SKM-1 (cell line): Measurements from ENCODE around the gene MIEF1.

ENCODE experiments used
- DNase-seq: peaks from one replicate; lab custom pipeline; 2025; ENCODE audit not compliant: unreplicated experiment; lab: John Stamatoyannopoulos, UW

The MIEF1 gene

GRCh38 chr22:39556970-39557841, 55.1 kb downstream of the MIEF1 start:
- no peak for DNase-seq

GRCh38 chr22:39558254-39558727, 56.2 kb downstream of the MIEF1 start:
- no peak for DNase-seq

DNA sequence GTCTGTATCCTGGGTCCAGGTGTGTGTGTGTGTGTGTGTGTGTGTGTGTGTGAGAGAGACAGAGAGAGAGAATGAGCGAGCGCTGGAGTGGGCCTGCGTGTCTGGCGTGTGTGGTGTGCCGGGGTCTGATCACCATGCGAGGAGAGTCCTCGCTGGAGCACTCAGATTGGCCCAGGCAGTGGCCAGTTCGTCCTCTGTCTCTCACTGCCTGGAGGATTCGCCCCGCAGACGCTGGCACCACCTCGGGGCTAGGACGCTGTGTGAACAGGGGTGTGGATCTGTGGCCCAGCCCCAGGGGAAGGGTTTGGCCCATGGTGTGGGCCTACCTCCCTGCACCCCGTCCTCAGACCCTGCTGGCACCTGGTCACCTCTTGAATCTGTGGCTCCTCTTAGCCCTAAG, 56.9 kb downstream of the MIEF1 start:
- no peak for DNase-seq

GRCh38 chr22:39559456-39560105, 57.5 kb downstream of the MIEF1 start:
- DNase-seq, result no peak

DNA sequence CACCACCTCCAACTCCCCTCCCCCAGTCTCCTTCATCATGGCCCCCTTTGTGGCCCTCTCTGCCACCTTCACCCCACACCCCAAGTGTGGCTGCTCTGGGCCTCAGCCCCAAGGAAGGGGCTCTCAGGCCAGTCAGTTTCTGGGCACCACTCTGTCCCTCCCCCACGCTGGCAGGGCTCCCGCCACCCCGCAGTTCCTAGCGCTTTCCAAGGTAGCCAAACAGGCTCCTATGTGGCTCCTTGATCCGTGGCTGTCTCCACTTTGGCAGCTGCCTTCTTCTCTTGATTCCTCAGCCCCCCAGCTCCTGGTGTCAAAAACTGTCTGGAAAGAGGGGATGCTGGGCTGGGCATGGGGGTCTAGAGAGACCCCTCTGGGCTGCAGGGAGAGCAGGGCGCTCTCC, 58.0 kb downstream of the MIEF1 start:
- no peak for DNase-seq

DNA sequence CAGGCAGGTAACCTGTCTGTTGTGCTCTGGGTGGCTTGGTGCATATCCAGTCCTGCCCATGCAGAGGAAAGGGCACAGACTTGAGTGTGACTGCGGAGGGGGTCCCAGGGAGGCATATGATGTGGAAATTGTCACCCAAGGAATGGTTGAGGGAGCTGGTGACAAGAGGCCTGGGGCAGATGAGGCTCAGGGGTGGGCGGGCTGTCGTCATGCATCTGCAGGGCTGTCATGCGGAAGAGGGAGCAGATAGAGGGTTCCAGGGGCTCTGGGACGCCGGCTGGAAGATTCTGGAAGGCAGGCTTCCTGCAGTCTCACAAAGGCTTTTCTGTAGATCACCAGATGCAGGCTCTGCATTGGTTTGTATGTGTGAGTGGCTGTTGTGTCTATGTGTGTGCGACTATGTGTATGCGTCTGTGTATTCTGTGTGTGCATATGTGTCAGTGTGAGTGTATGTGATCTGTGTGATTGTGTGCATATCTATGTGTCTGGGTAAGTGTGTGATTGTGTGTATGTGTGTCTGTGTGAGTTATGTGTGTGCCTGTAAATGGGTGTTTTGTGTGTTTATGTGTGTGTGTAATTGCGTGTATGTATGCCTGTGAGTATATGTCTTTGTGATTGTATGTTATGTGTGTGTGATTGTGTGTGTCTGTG, 60.9 kb downstream of the MIEF1 start:
- DNase-seq, result no peak

GRCh38 chr22:39563571-39564428, 61.7 kb downstream of the MIEF1 start:
- no peak for DNase-seq

GRCh38 chr22:39565414-39565944, 63.4 kb downstream of the MIEF1 start:
- DNase-seq, result no peak

DNA sequence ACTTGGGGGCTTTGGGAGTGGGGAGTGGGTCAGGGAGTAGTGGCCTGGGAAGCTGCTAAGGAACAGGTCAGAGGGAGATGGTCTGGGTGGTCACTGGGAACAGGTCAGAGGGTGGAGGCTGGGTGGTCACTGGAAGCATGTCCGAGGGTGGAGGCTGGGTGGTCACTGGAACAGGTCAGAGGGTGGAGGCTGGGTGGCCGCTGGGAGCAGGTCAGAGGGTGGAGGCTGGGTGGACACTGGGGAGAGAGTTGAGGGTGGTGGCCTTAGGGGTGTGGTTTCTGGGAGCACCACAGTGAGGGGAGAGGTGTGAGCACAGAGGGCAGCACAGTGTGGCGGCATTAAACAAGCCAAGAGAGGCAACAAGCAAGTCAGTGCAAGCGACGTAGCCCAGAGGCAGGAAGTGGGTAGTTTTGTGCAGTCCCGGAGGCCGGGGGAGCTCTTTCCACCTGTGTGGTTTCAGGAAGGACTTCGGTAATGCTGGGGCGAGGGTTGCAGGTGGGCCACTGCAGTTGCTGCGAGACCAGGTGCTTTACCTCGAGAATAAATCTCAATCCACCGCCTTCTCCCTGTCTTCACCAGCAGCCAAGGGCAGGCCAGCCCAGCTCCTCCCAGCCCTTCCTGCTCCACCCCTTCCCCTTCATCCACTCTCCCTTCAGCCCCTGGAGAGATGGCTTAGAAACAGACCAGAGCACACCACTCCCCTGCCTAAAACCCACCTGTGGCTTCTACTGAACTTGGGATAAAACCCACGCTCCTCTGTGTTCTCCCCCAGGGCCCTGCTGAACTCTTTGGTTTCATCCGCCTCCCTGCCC, 65.3 kb downstream of the MIEF1 start:
- DNase-seq, result no peak
